H9 (cell line): ENCODE results near the gene AMBN. TPM values are rescaled to one million over a fixed set of nuclear protein-coding genes. Genes with fewer than 3 reads are reported as not detected.

Source experiments
- DNase-seq: peaks from one replicate; pipeline ENCODE4 v3.0.0-alpha.2; 2017
- H2AFZ ChIP-seq: one replicate; pipeline ENCODE4 v1.6.1; 2013; ENCODE audit warnings: mild to moderate bottlenecking, low read length, control low read depth, moderate library complexity
- H2AK5ac ChIP-seq: 2 replicates; pipeline ENCODE4 v1.6.1; 2013; ENCODE audit warnings: low read length, control low read depth, mixed read lengths; ENCODE audit not compliant: insufficient read length
- H2BK120ac ChIP-seq: one replicate; pipeline ENCODE4 v1.6.1; 2013; ENCODE audit warnings: low read depth, mild to moderate bottlenecking, low read length, control low read depth, inconsistent platforms; ENCODE audit not compliant: poor library complexity, severe bottlenecking
- H2BK12ac ChIP-seq: 2 replicates; pipeline ENCODE4 v1.6.1; 2013; ENCODE audit warnings: low read length, control low read depth, mixed read lengths, low read depth; ENCODE audit not compliant: insufficient read length
- H2BK15ac ChIP-seq: 2 replicates; pipeline ENCODE4 v1.6.1; 2013; ENCODE audit warnings: low read depth, low read length, control low read depth
- H2BK20ac ChIP-seq: one replicate; pipeline ENCODE4 v1.6.1; 2013; ENCODE audit warnings: low read depth, mild to moderate bottlenecking, low read length, control low read depth, inconsistent platforms; ENCODE audit not compliant: poor library complexity, severe bottlenecking
- H2BK5ac ChIP-seq: 2 replicates; pipeline ENCODE4 v1.6.1; 2013; ENCODE audit warnings: low read length, control low read depth, mixed read lengths; ENCODE audit not compliant: insufficient read length
- H3K14ac ChIP-seq: 2 replicates; pipeline ENCODE4 v1.6.1; 2013; ENCODE audit warnings: low read length, control low read depth; ENCODE audit not compliant: insufficient read depth
- H3K18ac ChIP-seq: 2 replicates; pipeline ENCODE4 v1.6.1; 2013; ENCODE audit warnings: low read depth, mild to moderate bottlenecking, mixed read lengths, low read length, control low read depth; ENCODE audit not compliant: insufficient read length
- H3K23ac ChIP-seq: 2 replicates; pipeline ENCODE4 v1.6.1; 2013; ENCODE audit warnings: low read length, control low read depth, mixed read lengths, low read depth; ENCODE audit not compliant: insufficient read length
- H3K23me2 ChIP-seq: 2 replicates; pipeline ENCODE4 v1.6.1; 2013; ENCODE audit warnings: low read depth, mild to moderate bottlenecking, mixed read lengths, low read length, control low read depth; ENCODE audit not compliant: insufficient read length, poor library complexity, severe bottlenecking
- H3K27ac ChIP-seq: 2 replicates; pipeline ENCODE4 v1.5.1; 2013; ENCODE audit warnings: low read length, control low read depth, mixed read lengths, low read depth; ENCODE audit not compliant: insufficient read length
- H3K27me3 ChIP-seq: 2 replicates; pipeline ENCODE4 v1.6.1; 2013; ENCODE audit warnings: low read length, control low read depth, inconsistent platforms; ENCODE audit not compliant: insufficient read depth
- H3K4ac ChIP-seq: 2 replicates; pipeline ENCODE4 v1.6.1; 2013; ENCODE audit warnings: low read depth, mild to moderate bottlenecking, control low read depth, inconsistent platforms, low read length, moderate library complexity
- H3K4me1 ChIP-seq: 2 replicates; pipeline ENCODE4 v1.6.1; 2013; ENCODE audit warnings: low read length, control low read depth, inconsistent platforms; ENCODE audit not compliant: insufficient read depth
- H3K4me2 ChIP-seq: 2 replicates; pipeline ENCODE4 v1.6.1; 2013; ENCODE audit warnings: low read length, control low read depth, mixed read lengths; ENCODE audit not compliant: insufficient read length, insufficient read depth
- H3K56ac ChIP-seq: 2 replicates; pipeline ENCODE4 v1.6.1; 2013; ENCODE audit warnings: low read depth, mild to moderate bottlenecking, mixed read lengths, low read length, control low read depth; ENCODE audit not compliant: insufficient read length
- H3K79me1 ChIP-seq: 2 replicates; pipeline ENCODE4 v1.6.1; 2013; ENCODE audit warnings: low read depth, mild to moderate bottlenecking, moderate library complexity, low read length, control low read depth, inconsistent platforms; ENCODE audit not compliant: insufficient read depth, poor library complexity, severe bottlenecking
- H3K79me2 ChIP-seq: 2 replicates; pipeline ENCODE4 v1.6.1; 2013; ENCODE audit warnings: low read length, control low read depth, inconsistent platforms; ENCODE audit not compliant: insufficient read depth
- H3K9ac ChIP-seq: 2 replicates; pipeline ENCODE4 v1.6.1; 2013; ENCODE audit warnings: low read length, control low read depth, mixed read lengths; ENCODE audit not compliant: insufficient read length; ENCODE audit errors: extremely low read depth
- H3K9me3 ChIP-seq: one replicate; pipeline ENCODE4 v1.6.1; 2013; ENCODE audit warnings: low read depth, low read length, inconsistent platforms; ENCODE audit not compliant: control insufficient read depth
- H3T11ph ChIP-seq: one replicate; pipeline ENCODE4 v1.6.1; 2013; ENCODE audit warnings: mild to moderate bottlenecking, low read length, control low read depth, inconsistent platforms
- H4K20me1 ChIP-seq: one replicate; pipeline ENCODE4 v1.6.1; 2013; ENCODE audit not compliant: control insufficient read depth, insufficient read length, insufficient read depth
- H4K5ac ChIP-seq: 2 replicates; pipeline ENCODE4 v1.6.1; 2013; ENCODE audit warnings: low read depth, mild to moderate bottlenecking, mixed read lengths, low read length, control low read depth; ENCODE audit not compliant: insufficient read length
- H4K8ac ChIP-seq: replicated peaks from 2 replicates; pipeline ENCODE4 v1.6.1; 2013; ENCODE audit warnings: low read length, control low read depth, mixed read lengths, low read depth; ENCODE audit not compliant: insufficient read length
- H4K91ac ChIP-seq: 2 replicates; pipeline ENCODE4 v1.6.1; 2013; ENCODE audit warnings: low read depth, mild to moderate bottlenecking, moderate library complexity, mixed read lengths, low read length, control low read depth; ENCODE audit not compliant: insufficient read length
- H3K27ac Mint-ChIP-seq, 3 experiments: 2 replicates in 2 of 3; 3 replicates in 1 of 3; pipeline ENCODE4 v1.8.0; 2020 to 2021; ENCODE audit warnings: mixed read lengths in 3 of 3, mild to moderate bottlenecking in 1 of 3, moderate library complexity in 1 of 3
- H3K27me3 Mint-ChIP-seq: 2 replicates; pipeline ENCODE4 v1.8.0; 2021; ENCODE audit warnings: low read depth, mild to moderate bottlenecking, moderate library complexity, mixed read lengths
- H3K36me3 Mint-ChIP-seq, 3 experiments: 2 replicates in 2 of 3; 3 replicates in 1 of 3; pipeline ENCODE4 v1.8.0; 2020 to 2021; ENCODE audit warnings: low read depth in 3 of 3, mixed read lengths in 3 of 3; ENCODE audit not compliant: insufficient read depth in 1 of 3
- H3K4me1 Mint-ChIP-seq, 2 experiments: 2 replicates each; pipeline ENCODE4 v1.8.0; 2020; ENCODE audit warnings: mixed read lengths in 2 of 2
- H3K4me3 Mint-ChIP-seq, 2 experiments: 2 replicates in 1 of 2; 3 replicates in 1 of 2; pipeline ENCODE4 v1.8.0; 2020 to 2021; ENCODE audit warnings: mild to moderate bottlenecking in 2 of 2, mixed read lengths in 2 of 2, moderate library complexity in 1 of 2
- H3K9me3 Mint-ChIP-seq, 2 experiments: 2 replicates in 1 of 2; 3 replicates in 1 of 2; pipeline ENCODE4 v1.8.0; 2020; ENCODE audit warnings: mild to moderate bottlenecking in 2 of 2, mixed read lengths in 2 of 2, moderate library complexity in 1 of 2
- CTCF ChIP-seq: fragments of 200-600 bp; sonication (generic); conservative IDR thresholded peaks from 3 replicates; pipeline ENCODE4 v1.8.0; 2021; ENCODE audit warnings: antibody characterized with exemption, mild to moderate bottlenecking
- WGBS: extraction: QIAGEN DNeasy Blood & Tissue Kit; methylation state at CpG from one replicate; pipeline ENCODE4 v1.1.7; 2013; ENCODE audit warnings: missing lambda C conversion rate, low lambda C conversion rate, mixed read lengths; ENCODE audit not compliant: insufficient read length; ENCODE audit errors: extremely low coverage; 5-methylcytosine and 5-hydroxymethylcytosine counted together
- total RNA-seq: library from RNA; stranded (reverse); gene quantifications from 2 replicates; pipeline ENCODE4 v1.2.1, GENCODE V29; 2021

Gene AMBN
- total RNA-seq, 1 experiment from 2014 or later, result not detected

GRCh38 chr4:70583952-70584834 lies 7.9 kb upstream of the AMBN start:
- no peak for TF ChIP-seq CTCF
- Histone ChIP-seq H3K14ac (no peak overlapping the region), H4K91ac (no peak overlapping the region), H3K9ac (no peak overlapping the region), H3K79me2 (no peaks in the 10 kb centered on the region), H2AFZ (no peak overlapping the region), H3K23me2 (no peaks in the 10 kb centered on the region), H3T11ph (no peak overlapping the region), H3K18ac (no peak overlapping the region), H3K4me2 (no peak overlapping the region), H3K27ac (no peak overlapping the region), H2BK20ac (no peak overlapping the region), H2BK120ac (no peak overlapping the region), H3K56ac (no peak overlapping the region), H3K9me3 (no peaks in the 10 kb centered on the region), H4K5ac (no peak overlapping the region), H3K4me1 (no peaks in the 10 kb centered on the region), H2BK5ac (no peak overlapping the region), H3K4ac (no peak overlapping the region), H2AK5ac (no peak overlapping the region), H4K8ac (no peak overlapping the region), H2BK15ac (no peak overlapping the region), H3K79me1 (no peaks in the 10 kb centered on the region), H2BK12ac (no peak overlapping the region), H4K20me1 (no peaks in the 10 kb centered on the region), H3K27me3 (no peaks in the 10 kb centered on the region), H3K23ac (no peak overlapping the region)
- no peak overlapping the region for H3K4me3 Mint-ChIP-seq
- no peak for DNase-seq
- no peaks in the 10 kb centered on the region for H3K36me3 Mint-ChIP-seq
- no peak overlapping the region for H3K27ac Mint-ChIP-seq
- H3K9me3 Mint-ChIP-seq, result no peaks in the 10 kb centered on the region
- no CpG with 5 or more reads among the region's 9 CpGs for WGBS
- H3K27me3 Mint-ChIP-seq, result no peaks in the 10 kb centered on the region
- H3K4me1 Mint-ChIP-seq, result no peaks in the 10 kb centered on the region
